Bronchial epithelial cell (primary cell): ENCODE data around the gene KRT79. TPM values are rescaled to one million over a fixed set of nuclear protein-coding genes. Genes with fewer than 3 reads are reported as not detected.

Experiments
- DNase-seq: peaks from one replicate; pipeline ENCODE4 v3.0.0-alpha.2; 2010; ENCODE audit warnings: low read depth
- FAIRE-seq: peaks from 2 replicates; lab custom pipeline; 2011; peaks lifted over from hg19 to GRCh38; lab: Jason Lieb, UNC
- H3K27me3 ChIP-seq: 2 replicates; pipeline ENCODE4 v1.5.1; 2011; ENCODE audit warnings: low read length; ENCODE audit not compliant: control insufficient read depth, insufficient read depth
- H3K36me3 ChIP-seq: 2 replicates; pipeline ENCODE4 v1.5.1; 2011; ENCODE audit warnings: low read length; ENCODE audit not compliant: control insufficient read depth, insufficient read depth
- H3K4me3 ChIP-seq: 2 replicates; pipeline ENCODE4 v1.5.1; 2011; ENCODE audit warnings: mild to moderate bottlenecking, low read depth, low read length, control low read depth
- CTCF ChIP-seq: IDR thresholded peaks from 2 replicates; pipeline ENCODE4 v1.5.1; 2011; ENCODE audit warnings: mild to moderate bottlenecking, moderate library complexity, low read length, control low read depth, inconsistent platforms; ENCODE audit not compliant: insufficient read depth, severe bottlenecking
- total RNA-seq: library from RNA; depleted of rRNA; stranded (reverse); fragments of >200 nt; gene quantifications from 2 replicates; pipeline ENCODE4 v1.2.1, GENCODE V29; 2014

KRT79 gene
- total RNA-seq, 1 donor from 2014 or later, result under 0.01 TPM

- TF ChIP-seq CTCF, result no peak
- DNase-seq (no peak), FAIRE-seq (no peak)
- Histone ChIP-seq H3K27me3 (peaks cover 5% of the 10 kb centered on the region), H3K4me3 (no peak overlapping the region), H3K36me3 (no peaks in the 10 kb centered on the region)
Measured at GRCh38 chr12:52808573-52809160, 25.4 kb downstream of the KRT79 start.

- H3K27me3 ChIP-seq, result no peaks in the 10 kb centered on the region
- no peaks in the 10 kb centered on the region for H3K36me3 ChIP-seq
- TF ChIP-seq CTCF, result no peak
- no peak overlapping the region for H3K4me3 ChIP-seq
- FAIRE-seq (no peak), DNase-seq (no peak)
Measured at GRCh38 chr12:52807544-52808470, 26.3 kb downstream of the KRT79 start.

GRCh38 chr12:52806821-52807543 lies 27.1 kb downstream of the KRT79 start:
- Histone ChIP-seq H3K27me3 (no peaks in the 10 kb centered on the region), H3K4me3 (no peak overlapping the region), H3K36me3 (no peaks in the 10 kb centered on the region)
- peak; percentile 85 for FAIRE-seq
- DNase-seq, result no peak
- no peak for TF ChIP-seq CTCF

GRCh38 chr12:52806169-52806811 lies 27.8 kb downstream of the KRT79 start:
- Histone ChIP-seq H3K27me3 (no peaks in the 10 kb centered on the region), H3K4me3 (no peak overlapping the region), H3K36me3 (no peaks in the 10 kb centered on the region)
- DNase-seq, result no peak
- TF ChIP-seq CTCF, result no peak
- FAIRE-seq, result peak; percentile 79

GRCh38 chr12:52805739-52806138 lies 28.4 kb downstream of the KRT79 start:
- H3K4me3 ChIP-seq, result no peak overlapping the region

More at GRCh38 chr12:52805739-52806138, 28.4 kb downstream of the KRT79 start:
- Histone ChIP-seq H3K36me3 (no peaks in the 10 kb centered on the region), H3K27me3 (no peaks in the 10 kb centered on the region)
- DNase-seq (no peak), FAIRE-seq (no peak)
- no peak for TF ChIP-seq CTCF
